ENCODE results near the gene RARG. TPM values are rescaled to one million over a fixed set of nuclear protein-coding genes. Genes with fewer than 3 reads are reported as not detected.
"Not testable (repeated sequence)": the region's sequence is repeated elsewhere in the genome, so short reads cannot be mapped to it uniquely, and the experiment has no call there.

Gene RARG
- total and polyA plus RNA-seq, 12 donors = 3.8 to 36.4 (median 24.8) TPM

- WGBS, 4 donors = 71 to 84% (median 76%) methylated on average over 8 of the region's 8 CpGs
- H3K36me3 ChIP-seq (replicated peaks in 1 of 2) = peaks cover 0 to 3% of the 10 kb centered on the region in 2 donors
- peaks cover 6 to 17% of the 10 kb centered on the region in 2 donors for H3K4me1 ChIP-seq (replicated peaks in 1 of 2)
- TF ChIP-seq POLR2A (IDR thresholded peaks at IDR 0.05) = no peak
- no peak for TF ChIP-seq CTCF (IDR thresholded peaks at IDR 0.05)
- no peaks in the 10 kb centered on the region for H3K27me3 ChIP-seq
- no peak overlapping the region for H3K4me3 ChIP-seq
- no peak overlapping the region for H3K27ac ChIP-seq
- intact Hi-C loops (cut with DNase I) = no loop called here
- DNase-seq = peak in 1 of 7 donors; percentile 35
- no peaks in the 10 kb centered on the region for H3K9me3 ChIP-seq (replicated peaks in 1 of 3)
Measured at GRCh38 chr12:53170215-53170614, 61.8 kb downstream of the RARG start.

- Histone ChIP-seq H3K27ac (no peak overlapping the region), H3K36me3 (replicated peaks in 1 of 2) (peaks cover 0 to 3% of the 10 kb centered on the region in 2 donors), H3K9me3 (replicated peaks in 1 of 3) (no peaks in the 10 kb centered on the region), H3K4me1 (replicated peaks in 1 of 2) (peaks cover 6 to 11% of the 10 kb centered on the region in 2 donors), H3K27me3 (no peaks in the 10 kb centered on the region), H3K4me3 (no peak overlapping the region)
- TF ChIP-seq CTCF (IDR thresholded peaks at IDR 0.05) = no peak
- no peak for TF ChIP-seq POLR2A (IDR thresholded peaks at IDR 0.05)
- intact Hi-C loops (cut with DNase I) = no loop called here
- WGBS, 4 donors = 94 to 99% (median 96%) methylated on average over 7 of the region's 7 CpGs
- DNase-seq = peak in 1 of 7 donors; percentile 20
Measured at GRCh38 chr12:53169644-53170043, 62.4 kb downstream of the RARG start.

- peaks cover 0 to 3% of the 10 kb centered on the region in 2 donors for H3K36me3 ChIP-seq (replicated peaks in 1 of 2)
- intact Hi-C loops (cut with DNase I) = no loop called here
- TF ChIP-seq POLR2A (IDR thresholded peaks at IDR 0.05) = no peak
- TF ChIP-seq CTCF (IDR thresholded peaks at IDR 0.05) = no peak
Measured at GRCh38 chr12:53166837-53167236, 65.2 kb downstream of the RARG start.

GRCh38 chr12:53163008-53163407, 69.0 kb downstream of the RARG start:
- not testable (repeated sequence) for H3K36me3 ChIP-seq (replicated peaks in 1 of 2); DNase-seq; H3K9me3 ChIP-seq (replicated peaks in 1 of 3); H3K27me3 ChIP-seq; H3K4me1 ChIP-seq (replicated peaks in 1 of 2); H3K4me3 ChIP-seq; H3K27ac ChIP-seq
- 92 to 97% (median 97%) methylated on average over 2 of the region's 2 CpGs for WGBS, 4 donors
- intact Hi-C loops (cut with DNase I) = loop anchor here in 1 of 2 donors (5.0 kb wide), 1 partner anchor 34 kb away; no protein-coding TSS in a partner anchor

More at GRCh38 chr12:53166837-53167236, 65.2 kb downstream of the RARG start:
- no peaks in the 10 kb centered on the region for H3K9me3 ChIP-seq (replicated peaks in 1 of 3)
- no peak overlapping the region for H3K4me3 ChIP-seq
- no peak overlapping the region for H3K27ac ChIP-seq
- peaks cover 5 to 10% of the 10 kb centered on the region in 2 donors for H3K4me1 ChIP-seq (replicated peaks in 1 of 2)
- H3K27me3 ChIP-seq = no peaks in the 10 kb centered on the region
- no peak for DNase-seq

All from adrenal gland (tissue), 12 donors.